Measurements from ENCODE around the gene ARHGAP23. TPM values are rescaled to one million over a fixed set of nuclear protein-coding genes. Genes with fewer than 3 reads are reported as not detected.

Gene ARHGAP23
- total and polyA plus RNA-seq, 5 donors: 40.7 to 96.9 (median 74.0) TPM

DNA sequence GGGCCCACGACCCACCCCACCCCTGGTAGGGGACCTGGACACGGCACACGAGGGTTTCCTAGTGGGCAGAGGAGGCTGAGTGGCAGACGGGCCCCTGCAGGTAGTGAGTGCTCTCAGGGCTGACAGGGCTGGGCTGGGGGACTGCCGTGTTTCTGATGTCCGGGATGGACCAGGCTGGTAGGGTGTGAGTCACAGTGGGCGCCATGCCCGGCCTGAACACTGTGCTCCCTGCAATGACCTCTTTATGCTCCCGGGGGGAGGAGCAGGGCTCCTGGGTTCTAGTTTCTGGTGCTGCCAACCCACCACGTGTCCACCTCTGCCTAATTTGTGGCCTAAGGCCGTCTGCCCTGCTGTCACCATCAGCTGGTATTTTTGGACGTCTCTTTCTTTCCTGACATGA lies 26.3 kb downstream of the ARHGAP23 start:
- intact Hi-C loops (cut with DNase I): no loop called here
- ATAC-seq: peak; percentile 75 to 80
- peak overlapping the region; percentile 75 for H3K4me3 ChIP-seq (ENCODE audit: low read length)
- 17% methylated on average over 12 of the region's 12 CpGs for WGBS
- H3K9me3 ChIP-seq (ENCODE audit: control insufficient read depth, low read length): no peaks in the 10 kb centered on the region
- DNase-seq: peak; percentile 86 to 93 (median 93)
- no peaks in the 10 kb centered on the region for H3K27me3 ChIP-seq (ENCODE audit: control insufficient read depth, insufficient read depth)
- H3K27ac ChIP-seq (ENCODE audit: low read length): peak overlapping the region; percentile 95
- H3K4me1 ChIP-seq (ENCODE audit: control insufficient read depth, insufficient read depth, low read length): peaks cover 25% of the 10 kb centered on the region

DNA sequence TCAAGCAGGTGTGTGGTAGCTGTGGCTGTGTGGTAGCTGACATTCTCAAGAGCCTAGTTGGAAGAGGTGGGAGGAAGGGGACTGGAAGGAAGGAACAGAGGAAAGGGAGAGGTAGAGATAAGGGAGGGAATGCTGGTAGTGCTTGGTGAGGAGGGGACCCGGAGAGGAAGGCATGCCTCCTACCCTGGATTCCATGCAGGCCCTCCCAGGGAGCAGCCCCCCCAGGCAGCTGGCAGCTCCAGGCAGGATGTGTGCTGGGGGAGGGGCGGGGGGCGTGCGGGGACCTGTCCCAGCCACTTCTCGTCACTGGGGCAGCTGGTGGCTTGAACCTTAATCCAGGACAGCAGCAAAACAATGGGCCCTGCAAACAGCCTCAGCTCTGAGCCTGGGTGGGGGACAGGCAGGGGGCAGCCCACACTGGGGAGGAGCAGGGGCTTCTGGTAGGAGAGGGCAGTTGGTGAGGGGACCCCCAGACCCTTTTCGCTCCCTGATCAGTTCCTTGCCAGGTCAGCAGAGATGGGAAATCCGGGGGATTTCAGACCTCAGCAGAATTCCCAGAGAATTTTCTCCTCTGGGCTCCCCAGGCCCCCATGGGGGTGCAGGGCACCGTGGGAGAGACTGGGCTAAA lies 27.1 kb downstream of the ARHGAP23 start:
- WGBS: 37% methylated on average over 8 of the region's 8 CpGs
- intact Hi-C loops (cut with DNase I): no loop called here
- H3K27ac ChIP-seq (ENCODE audit: low read length): peak overlapping the region; percentile 95

DNA sequence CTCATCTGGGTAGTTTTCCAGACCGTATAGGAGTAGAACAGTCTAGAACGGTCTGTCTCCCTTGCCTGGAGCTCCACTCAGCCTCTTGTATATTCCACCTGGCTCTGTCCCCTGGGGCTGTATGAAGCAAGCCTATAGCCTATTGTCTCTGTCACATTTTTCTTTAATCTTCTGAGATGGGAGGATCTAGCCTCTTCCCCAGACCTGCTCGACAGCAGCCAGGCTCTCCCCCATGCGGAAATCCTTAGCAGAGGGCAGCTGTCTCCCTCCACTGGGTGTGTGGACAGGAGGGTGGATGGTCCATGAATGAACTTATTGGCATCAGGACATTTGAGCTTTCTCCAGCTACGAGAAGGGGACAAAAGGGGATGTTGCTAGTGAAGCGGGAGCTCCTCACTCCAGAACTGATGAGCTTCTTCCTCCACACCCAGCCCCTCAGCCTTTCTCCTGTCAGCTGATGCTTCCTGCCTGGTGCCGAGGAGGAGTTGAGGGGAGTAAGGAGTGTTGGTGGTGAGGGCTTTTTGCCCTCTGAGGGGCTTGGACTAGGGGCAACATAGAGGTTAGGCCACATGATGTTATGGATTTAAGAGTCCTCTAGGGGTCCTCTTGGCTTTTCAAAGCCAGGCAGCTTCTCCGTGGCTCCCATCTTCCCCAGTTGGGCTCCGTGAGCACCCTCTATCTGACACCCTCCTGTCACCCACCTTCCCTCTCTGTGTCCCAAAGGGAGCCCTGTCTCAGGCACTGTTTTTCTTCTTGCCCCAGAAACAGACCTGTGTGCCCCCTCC lies 28.0 kb downstream of the ARHGAP23 start:
- Histone ChIP-seq H3K4me1 (ENCODE audit: control insufficient read depth, insufficient read depth, low read length) (peaks cover 17% of the 10 kb centered on the region), H3K27ac (ENCODE audit: low read length) (peak overlapping the region; percentile 40), H3K4me3 (ENCODE audit: low read length) (no peak overlapping the region), H3K27me3 (ENCODE audit: control insufficient read depth, insufficient read depth) (no peaks in the 10 kb centered on the region), H3K9me3 (ENCODE audit: control insufficient read depth, low read length) (no peaks in the 10 kb centered on the region)
- ATAC-seq (no peak), DNase-seq (peak in 1 of 3 donors; percentile 24)
- intact Hi-C loops (cut with DNase I): no loop called here
- WGBS: 52% methylated on average over 9 of the region's 9 CpGs

More for the DNA sequence above, 27.1 kb downstream of the ARHGAP23 start:
- DNase-seq (peak in 1 of 3 donors; percentile 64), ATAC-seq (no peak)
- Histone ChIP-seq H3K27me3 (ENCODE audit: control insufficient read depth, insufficient read depth) (no peaks in the 10 kb centered on the region), H3K4me1 (ENCODE audit: control insufficient read depth, insufficient read depth, low read length) (peaks cover 21% of the 10 kb centered on the region), H3K9me3 (ENCODE audit: control insufficient read depth, low read length) (no peaks in the 10 kb centered on the region), H3K4me3 (ENCODE audit: low read length) (no peak overlapping the region)

DNA sequence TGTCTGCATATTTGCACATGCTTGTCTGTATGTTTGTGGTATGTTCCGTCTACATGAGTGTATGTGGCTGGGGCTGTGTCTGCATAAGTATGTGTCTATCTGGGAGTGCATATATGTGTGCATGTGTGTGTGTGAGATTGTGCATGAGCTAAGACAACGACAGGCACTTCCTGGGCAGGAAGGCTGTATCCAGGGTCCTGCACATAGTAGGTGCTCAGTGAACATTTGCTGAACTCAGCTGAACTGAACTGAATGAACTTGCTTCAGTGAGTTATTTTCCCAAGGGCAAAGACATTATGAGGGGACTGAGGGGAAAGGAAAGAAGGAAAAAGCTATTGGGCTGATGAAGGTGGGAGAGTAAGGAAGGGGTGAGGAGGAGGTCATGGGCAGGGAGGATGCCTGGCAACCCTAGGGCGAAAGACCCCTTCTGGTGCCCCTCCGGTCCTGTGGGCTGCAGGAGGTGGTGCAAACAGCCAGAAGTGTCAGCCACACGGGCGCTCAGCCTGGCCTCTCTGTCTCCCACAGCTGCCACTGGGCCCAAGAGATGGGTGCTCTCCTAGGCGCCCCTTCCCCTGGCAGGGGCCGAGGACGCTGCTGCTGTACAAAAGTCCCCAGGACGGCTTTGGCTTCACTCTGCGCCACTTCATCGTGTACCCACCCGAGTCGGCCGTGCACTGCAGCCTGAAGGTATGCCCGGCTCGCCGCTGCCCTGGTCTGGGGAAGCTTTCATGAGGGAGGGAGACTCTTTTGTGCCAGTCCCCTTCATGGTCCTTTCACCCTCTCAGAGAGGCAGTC lies 29.5 kb downstream of the ARHGAP23 start:
- WGBS: 81% methylated on average over 18 of the region's 18 CpGs
- H3K27ac ChIP-seq (ENCODE audit: low read length): no peak overlapping the region
- H3K4me3 ChIP-seq (ENCODE audit: low read length): no peak overlapping the region
- peaks cover 8% of the 10 kb centered on the region for H3K4me1 ChIP-seq (ENCODE audit: control insufficient read depth, insufficient read depth, low read length)
- intact Hi-C loops (cut with DNase I): no loop called here
- no peak for ATAC-seq
- no peaks in the 10 kb centered on the region for H3K27me3 ChIP-seq (ENCODE audit: control insufficient read depth, insufficient read depth)
- DNase-seq: peak in 1 of 3 donors; percentile 32
- no peaks in the 10 kb centered on the region for H3K9me3 ChIP-seq (ENCODE audit: control insufficient read depth, low read length)

DNA sequence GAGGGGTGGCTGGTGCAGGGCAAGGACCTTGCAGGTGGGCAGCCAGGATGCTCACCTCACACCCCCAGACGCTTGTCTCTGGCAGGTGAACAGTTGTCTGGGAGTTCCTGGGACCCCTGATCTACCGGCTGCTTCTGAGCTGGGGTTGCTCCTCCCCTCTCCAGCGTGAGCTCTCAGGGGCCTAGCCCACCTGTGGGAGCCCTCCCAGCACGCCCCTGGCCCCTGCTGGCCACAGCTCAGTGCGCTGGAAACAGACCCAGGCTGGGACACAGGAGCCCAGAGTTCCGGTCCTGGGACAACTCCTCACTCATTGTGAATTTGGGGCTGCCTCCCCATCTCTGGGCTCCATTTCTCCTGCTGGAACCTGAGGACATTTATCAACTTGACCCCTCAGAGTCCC lies 30.3 kb downstream of the ARHGAP23 start:
- no peak overlapping the region for H3K4me3 ChIP-seq (ENCODE audit: low read length)
- H3K27me3 ChIP-seq (ENCODE audit: control insufficient read depth, insufficient read depth): no peaks in the 10 kb centered on the region
- peaks cover 4% of the 10 kb centered on the region for H3K4me1 ChIP-seq (ENCODE audit: control insufficient read depth, insufficient read depth, low read length)
- 89% methylated on average over 6 of the region's 6 CpGs for WGBS
- no peak overlapping the region for H3K27ac ChIP-seq (ENCODE audit: low read length)
- DNase-seq: peak in 1 of 3 donors; percentile 43
- intact Hi-C loops (cut with DNase I): no loop called here
- no peak for ATAC-seq
- no peaks in the 10 kb centered on the region for H3K9me3 ChIP-seq (ENCODE audit: control insufficient read depth, low read length)

DNA sequence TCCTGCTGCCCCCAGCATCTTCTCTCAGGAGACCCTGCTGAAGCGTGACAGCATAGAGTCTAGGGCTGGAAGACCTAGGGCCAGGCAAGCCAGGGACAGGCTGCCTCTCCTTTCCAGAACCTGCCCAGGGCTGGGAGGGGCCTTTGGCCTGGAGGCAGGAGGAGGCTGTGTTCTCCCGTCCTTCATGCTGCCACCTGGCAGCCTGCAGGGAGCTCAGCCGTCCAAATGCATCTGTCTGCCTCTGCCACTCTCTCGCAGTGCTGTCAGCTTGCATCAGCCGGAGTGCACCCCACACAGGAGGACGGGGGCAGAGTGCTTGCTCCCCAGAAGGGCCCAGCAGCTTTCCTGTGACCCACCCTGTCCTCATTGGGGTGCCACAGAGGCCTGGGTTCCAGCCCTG lies 31.3 kb downstream of the ARHGAP23 start:
- no peak overlapping the region for H3K4me3 ChIP-seq (ENCODE audit: low read length)
- H3K4me1 ChIP-seq (ENCODE audit: control insufficient read depth, insufficient read depth, low read length): peaks cover 4% of the 10 kb centered on the region
- no peaks in the 10 kb centered on the region for H3K27me3 ChIP-seq (ENCODE audit: control insufficient read depth, insufficient read depth)
- no peak for ATAC-seq
- DNase-seq: peak in 1 of 3 donors; percentile 42
- H3K9me3 ChIP-seq (ENCODE audit: control insufficient read depth, low read length): no peaks in the 10 kb centered on the region
- H3K27ac ChIP-seq (ENCODE audit: low read length): no peak overlapping the region
- 63% methylated on average over 6 of the region's 6 CpGs for WGBS
- intact Hi-C loops (cut with DNase I): no loop called here

DNA sequence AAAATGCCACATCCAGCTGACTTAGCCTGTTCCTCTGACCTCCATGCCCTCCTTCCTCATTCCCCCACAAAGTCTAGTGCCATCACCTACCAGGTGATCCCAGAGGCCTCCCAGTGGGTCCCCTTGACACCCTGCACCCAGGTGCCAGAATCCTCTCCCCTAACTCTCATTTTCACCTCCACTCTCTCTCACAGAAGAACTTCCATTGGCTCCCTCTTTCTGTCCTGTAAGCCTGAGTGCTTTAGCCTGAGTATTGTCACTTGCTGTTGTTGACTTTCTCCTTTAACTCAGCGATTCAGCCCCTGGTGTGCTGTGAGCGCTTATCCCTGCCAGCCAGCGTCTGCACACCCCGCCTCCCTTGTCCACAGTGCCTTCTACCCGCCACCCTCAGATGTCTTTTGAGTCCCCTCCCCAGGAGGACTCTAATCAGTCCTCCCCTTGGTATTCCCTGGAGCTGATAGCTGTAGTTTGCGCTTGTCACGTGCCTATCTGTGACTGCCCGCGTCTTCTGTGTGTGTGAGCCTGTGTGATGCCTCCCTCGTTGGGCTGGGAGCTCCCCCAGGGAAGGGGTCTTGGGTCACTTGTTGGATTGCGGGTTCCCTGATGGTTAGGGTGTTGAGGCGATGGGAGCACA lies 31.9 kb downstream of the ARHGAP23 start:
- WGBS: 62% methylated on average over 12 of the region's 12 CpGs

DNA sequence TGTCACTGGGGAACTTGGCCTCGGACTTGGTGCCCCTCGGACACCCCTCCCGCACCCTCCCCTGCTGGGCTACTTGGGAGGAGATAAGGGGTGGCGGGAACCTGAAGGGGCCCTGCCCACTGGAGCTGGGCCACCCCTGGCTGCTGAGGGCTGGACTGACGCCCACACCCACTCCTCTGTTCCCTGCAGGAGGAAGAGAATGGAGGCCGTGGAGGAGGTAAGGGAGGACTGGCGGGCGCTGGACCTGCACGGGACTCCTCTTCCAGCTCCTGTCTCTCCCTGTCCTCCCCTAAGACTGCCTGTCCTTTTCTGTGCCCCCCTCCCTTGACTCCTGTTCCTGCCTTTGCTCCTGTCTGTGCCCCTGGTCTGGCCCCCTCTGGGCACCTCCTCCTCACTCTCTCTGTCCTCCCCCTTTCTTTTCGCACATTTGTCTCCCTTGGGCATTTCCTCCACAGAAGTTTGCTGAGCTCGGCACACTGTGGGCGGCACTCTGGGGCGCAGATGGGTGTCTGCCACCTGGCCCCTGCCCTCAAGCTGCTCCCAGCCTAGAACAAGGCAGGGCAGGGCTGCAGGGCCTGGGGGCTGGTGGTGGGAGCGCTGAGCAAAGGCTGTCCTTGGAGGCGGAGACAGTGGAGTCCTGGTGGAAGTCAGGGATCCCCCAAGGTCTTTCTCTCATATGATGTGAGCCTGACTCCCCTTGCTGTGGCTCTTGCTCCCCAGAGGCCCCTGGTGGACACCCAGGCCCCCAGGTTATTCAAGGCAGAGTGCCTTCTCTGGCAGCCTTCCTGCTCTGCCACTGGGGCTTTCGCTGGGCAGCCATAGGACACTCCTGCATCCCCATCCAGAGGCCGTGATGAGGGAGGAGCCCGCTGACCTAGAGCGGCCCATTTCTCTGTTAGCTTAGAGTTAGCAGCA lies 32.7 kb downstream of the ARHGAP23 start:
- H3K9me3 ChIP-seq (ENCODE audit: control insufficient read depth, low read length): no peaks in the 10 kb centered on the region
- intact Hi-C loops (cut with DNase I): no loop called here
- DNase-seq (peak in 1 of 3 donors; percentile 34), ATAC-seq (no peak)
- no peaks in the 10 kb centered on the region for H3K27me3 ChIP-seq (ENCODE audit: control insufficient read depth, insufficient read depth)
- no peak overlapping the region for H3K4me3 ChIP-seq (ENCODE audit: low read length)
- WGBS: 74% methylated on average over 19 of the region's 19 CpGs
- no peak overlapping the region for H3K27ac ChIP-seq (ENCODE audit: low read length)
- no peaks in the 10 kb centered on the region for H3K4me1 ChIP-seq (ENCODE audit: control insufficient read depth, insufficient read depth, low read length)

More for the DNA sequence above, 31.9 kb downstream of the ARHGAP23 start:
- H3K4me1 ChIP-seq (ENCODE audit: control insufficient read depth, insufficient read depth, low read length): peaks cover 1% of the 10 kb centered on the region
- intact Hi-C loops (cut with DNase I): no loop called here
- DNase-seq (peak in 1 of 3 donors; percentile 38), ATAC-seq (no peak)
- H3K9me3 ChIP-seq (ENCODE audit: control insufficient read depth, low read length): no peaks in the 10 kb centered on the region
- H3K4me3 ChIP-seq (ENCODE audit: low read length): no peak overlapping the region
- H3K27ac ChIP-seq (ENCODE audit: low read length): no peak overlapping the region
- H3K27me3 ChIP-seq (ENCODE audit: control insufficient read depth, insufficient read depth): no peaks in the 10 kb centered on the region

DNA sequence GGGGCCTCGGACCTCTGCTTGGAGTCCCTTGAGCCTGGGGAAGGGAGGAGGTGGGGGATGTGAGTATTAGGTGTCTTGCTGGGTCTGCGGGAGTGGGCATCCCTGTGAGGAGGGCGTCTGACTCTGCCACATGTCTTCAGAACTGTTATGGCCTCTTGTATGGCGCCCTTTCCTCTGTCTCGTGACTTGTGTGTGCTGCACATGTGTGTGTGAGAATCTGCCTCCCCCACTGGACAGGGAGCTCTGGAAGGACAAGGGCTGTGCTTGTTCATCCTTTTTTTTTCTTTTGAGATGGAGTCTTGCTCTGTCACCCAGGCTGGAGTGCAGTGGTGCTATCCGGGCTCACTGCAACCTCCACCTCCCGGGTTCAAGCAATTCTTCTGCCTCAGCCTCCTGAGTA lies 33.4 kb downstream of the ARHGAP23 start:
- Histone ChIP-seq H3K4me3 (ENCODE audit: low read length) (no peak overlapping the region), H3K4me1 (ENCODE audit: control insufficient read depth, insufficient read depth, low read length) (no peaks in the 10 kb centered on the region), H3K27me3 (ENCODE audit: control insufficient read depth, insufficient read depth) (no peaks in the 10 kb centered on the region), H3K27ac (ENCODE audit: low read length) (no peak overlapping the region), H3K9me3 (ENCODE audit: control insufficient read depth, low read length) (no peaks in the 10 kb centered on the region)
- DNase-seq (peak in 1 of 3 donors; percentile 2), ATAC-seq (no peak)
- intact Hi-C loops (cut with DNase I): no loop called here
- 87% methylated on average over 7 of the region's 7 CpGs for WGBS

DNA sequence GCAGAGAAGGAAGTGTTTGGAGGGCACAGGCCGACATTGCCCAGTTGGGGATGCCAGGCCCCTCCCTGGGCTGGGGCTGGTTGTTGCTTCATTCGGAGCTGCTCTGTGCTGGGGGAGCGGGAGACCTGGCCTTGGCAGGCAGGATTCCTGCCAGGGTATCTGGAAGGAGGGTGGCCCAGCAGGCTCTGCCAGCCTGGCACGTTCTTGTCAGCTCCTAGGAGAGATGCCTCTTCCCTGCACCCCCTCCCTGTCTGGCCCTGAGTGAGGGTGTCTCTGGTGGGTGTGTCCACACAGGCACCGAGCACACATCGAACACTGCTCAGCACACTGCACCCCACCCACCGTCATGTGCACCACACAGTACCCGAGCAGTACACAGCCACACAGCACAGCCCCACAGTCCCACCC lies 35.2 kb downstream of the ARHGAP23 start:
- Histone ChIP-seq H3K4me1 (ENCODE audit: control insufficient read depth, insufficient read depth, low read length) (no peaks in the 10 kb centered on the region), H3K4me3 (ENCODE audit: low read length) (no peak overlapping the region), H3K27ac (ENCODE audit: low read length) (peak overlapping the region; percentile 81), H3K27me3 (ENCODE audit: control insufficient read depth, insufficient read depth) (no peaks in the 10 kb centered on the region), H3K9me3 (ENCODE audit: control insufficient read depth, low read length) (no peaks in the 10 kb centered on the region)
- intact Hi-C loops (cut with DNase I): no loop called here
- peak; percentile 14 to 20 for ATAC-seq
- WGBS: 37% methylated on average over 8 of the region's 8 CpGs
- DNase-seq: peak; percentile 62 to 84 (median 81)

Data from right cardiac atrium (tissue), 5 donors.